Neural cell (in vitro differentiated cells): ENCODE data around the gene ENKUR.

Source experiments
- CTCF ChIP-seq: fragments of 450-650 bp; IDR thresholded peaks from 2 replicates; pipeline ENCODE4 v1.5.1; 2014; ENCODE audit warnings: antibody characterized with exemption, mild to moderate bottlenecking, moderate library complexity; ENCODE audit not compliant: poor library complexity, severe bottlenecking
- EP300 ChIP-seq: fragments of 450-650 bp; conservative IDR thresholded peaks from 2 replicates; pipeline ENCODE4 v1.6.1; 2014; ENCODE audit warnings: antibody characterized with exemption, mild to moderate bottlenecking, moderate library complexity; ENCODE audit not compliant: poor library complexity, severe bottlenecking
- MXI1 ChIP-seq: fragments of 450-650 bp; conservative IDR thresholded peaks from 2 replicates; pipeline ENCODE4 v1.6.1; 2014; ENCODE audit warnings: antibody characterized with exemption, mild to moderate bottlenecking; ENCODE audit not compliant: poor library complexity, severe bottlenecking
- POLR2AphosphoS5 ChIP-seq: IDR thresholded peaks from 2 replicates; pipeline ENCODE4 v1.6.1; 2012
- RAD21 ChIP-seq: fragments of 450-650 bp; conservative IDR thresholded peaks from 2 replicates; pipeline ENCODE4 v1.6.1; 2014; ENCODE audit warnings: antibody characterized with exemption, mild to moderate bottlenecking, moderate library complexity
- REST ChIP-seq: IDR thresholded peaks from 2 replicates; pipeline ENCODE4 v1.6.1; 2012; ENCODE audit warnings: borderline replicate concordance

GRCh38 chr10:24971374-24971773 is 44.6 kb downstream of the ENKUR start:
- no peak for TF ChIP-seq CTCF
- TF ChIP-seq EP300, result no peak
- TF ChIP-seq RAD21, result no peak
- TF ChIP-seq MXI1, result no peak
- no peak for TF ChIP-seq REST
- TF ChIP-seq POLR2AphosphoS5, result no peak
